Loucy (cell line): ENCODE results near the gene HOXB4.
A peak's percentile ranks its signal among the peaks of the same experiment; 100 is the strongest.

Experiments used
- H2AFZ ChIP-seq: fragments of 200-600 bp; sonication (generic); 2 replicates; pipeline ENCODE4 v1.6.0; 2016; ENCODE audit warnings: antibody characterized with exemption, mild to moderate bottlenecking, low read length, moderate library complexity
- H3F3A ChIP-seq: fragments of 200-600 bp; 2 replicates; pipeline ENCODE4 v1.6.0; 2016; ENCODE audit warnings: antibody characterized with exemption, low read depth, mild to moderate bottlenecking
- H3K27me3 ChIP-seq: fragments of 200-600 bp; sonication (generic); 2 replicates; pipeline ENCODE4 v1.6.1; 2014; ENCODE audit warnings: low read length, mild to moderate bottlenecking; ENCODE audit not compliant: insufficient read depth, poor library complexity, severe bottlenecking
- H3K36me3 ChIP-seq: fragments of 200-600 bp; sonication (generic); 2 replicates; pipeline ENCODE4 v1.6.1; 2016; ENCODE audit warnings: low read length; ENCODE audit not compliant: insufficient read depth
- H3K4me1 ChIP-seq: fragments of 200-600 bp; sonication (generic); 2 replicates; pipeline ENCODE4 v1.5.1; 2014; ENCODE audit warnings: low read length, mild to moderate bottlenecking; ENCODE audit not compliant: insufficient read depth, poor library complexity, severe bottlenecking
- H3K4me2 ChIP-seq: fragments of 200-600 bp; sonication (generic); 2 replicates; pipeline ENCODE4 v1.6.0; 2014; ENCODE audit warnings: antibody characterized with exemption, low read length, low read depth, mild to moderate bottlenecking; ENCODE audit not compliant: poor library complexity, severe bottlenecking
- H3K4me3 ChIP-seq: fragments of 200-600 bp; sonication (generic); 2 replicates; pipeline ENCODE4 v1.5.1; 2014; ENCODE audit warnings: low read length, mild to moderate bottlenecking, mixed read lengths; ENCODE audit not compliant: poor library complexity, severe bottlenecking
- H3K79me2 ChIP-seq: fragments of 200-600 bp; sonication (generic); 2 replicates; pipeline ENCODE4 v1.6.1; 2014; ENCODE audit warnings: low read length; ENCODE audit not compliant: insufficient read depth
- H3K9ac ChIP-seq: fragments of 200-600 bp; sonication (generic); 2 replicates; pipeline ENCODE4 v1.6.0; 2014; ENCODE audit warnings: mild to moderate bottlenecking, low read depth, low read length, moderate library complexity; ENCODE audit not compliant: poor library complexity, severe bottlenecking
- H3K9me2 ChIP-seq: fragments of 200-600 bp; sonication (generic); replicated peaks from 2 replicates; pipeline ENCODE4 v1.6.1; 2016; ENCODE audit warnings: low read depth, low read length, mixed read lengths
- H3K9me3 ChIP-seq: fragments of 200-600 bp; sonication (generic); 2 replicates; pipeline ENCODE4 v1.6.1; 2014; ENCODE audit warnings: mild to moderate bottlenecking, antibody characterized with exemption, low read length, low read depth; ENCODE audit not compliant: insufficient read depth
- H4K20me1 ChIP-seq: fragments of 200-600 bp; sonication (generic); 2 replicates; pipeline ENCODE4 v1.6.0; 2014; ENCODE audit warnings: antibody characterized with exemption, low read length, mild to moderate bottlenecking; ENCODE audit not compliant: insufficient read depth, poor library complexity, severe bottlenecking
- CTCF ChIP-seq: fragments of 200-600 bp; sonication (generic); conservative IDR thresholded peaks from 2 replicates; pipeline ENCODE4 v1.5.1; 2014; ENCODE audit warnings: mild to moderate bottlenecking, antibody characterized with exemption, low read length
- EZH2phosphoT487 ChIP-seq: fragments of 200-600 bp; IDR thresholded peaks from 2 replicates; pipeline ENCODE4 v1.6.1; 2018; ENCODE audit warnings: antibody characterized with exemption, mild to moderate bottlenecking, moderate library complexity, borderline replicate concordance

HOXB4 gene

GRCh38 chr17:48595278-48595999 lies 17.3 kb upstream of the HOXB4 start:
- Histone ChIP-seq H3K4me2 (peak overlapping the region; percentile 98), H3K9ac (peak overlapping the region; percentile 100), H3K9me2 (no peaks in the 10 kb centered on the region), H3K79me2 (peaks cover 98% of the 10 kb centered on the region), H3K27me3 (peaks cover 46% of the 10 kb centered on the region), H3K36me3 (peaks cover 76% of the 10 kb centered on the region), H2AFZ (no peak overlapping the region), H3K9me3 (no peaks in the 10 kb centered on the region), H3F3A (peaks cover 7% of the 10 kb centered on the region; the same call in 1 of the 2 replicates), H4K20me1 (peaks cover 82% of the 10 kb centered on the region), H3K4me3 (peak overlapping the region; percentile 89), H3K4me1 (peaks cover 35% of the 10 kb centered on the region)
- TF ChIP-seq CTCF = no peak
- TF ChIP-seq EZH2phosphoT487 = no peak

- TF ChIP-seq EZH2phosphoT487 = no peak
- TF ChIP-seq CTCF = no peak
- peaks cover 98% of the 10 kb centered on the region for H3K79me2 ChIP-seq
- H2AFZ ChIP-seq = no peak overlapping the region
- peaks cover 7% of the 10 kb centered on the region; the same call in 1 of the 2 replicates for H3F3A ChIP-seq
- H3K36me3 ChIP-seq = peaks cover 69% of the 10 kb centered on the region
- peaks cover 79% of the 10 kb centered on the region for H4K20me1 ChIP-seq
- H3K4me3 ChIP-seq = peak overlapping the region; percentile 89
- H3K9me2 ChIP-seq = no peaks in the 10 kb centered on the region
- peak overlapping the region; percentile 98 for H3K4me2 ChIP-seq
- peak overlapping the region; percentile 100 for H3K9ac ChIP-seq
- no peaks in the 10 kb centered on the region for H3K9me3 ChIP-seq
- H3K27me3 ChIP-seq = peaks cover 42% of the 10 kb centered on the region
- peaks cover 30% of the 10 kb centered on the region for H3K4me1 ChIP-seq
These were observed 16.6 kb upstream of the HOXB4 start for GRCh38 chr17:48594538-48595277.

- H3K27me3 ChIP-seq = peaks cover 47% of the 10 kb centered on the region
These were observed 15.8 kb upstream of the HOXB4 start for GRCh38 chr17:48593840-48594537.

More at GRCh38 chr17:48593840-48594537, 15.8 kb upstream of the HOXB4 start:
- Histone ChIP-seq H3K4me2 (peak overlapping the region; percentile 98), H3K9me2 (no peaks in the 10 kb centered on the region), H3K79me2 (peaks cover 98% of the 10 kb centered on the region), H3K36me3 (peaks cover 61% of the 10 kb centered on the region), H3K4me1 (peaks cover 26% of the 10 kb centered on the region), H3K4me3 (peak overlapping the region; percentile 89), H2AFZ (no peak overlapping the region), H3K9ac (peak overlapping the region; percentile 100), H4K20me1 (peaks cover 79% of the 10 kb centered on the region), H3F3A (peaks cover 7% of the 10 kb centered on the region; the same call in 1 of the 2 replicates), H3K9me3 (no peaks in the 10 kb centered on the region)
- TF ChIP-seq EZH2phosphoT487 = no peak
- TF ChIP-seq CTCF = peak; percentile 85
